H1 (cell line): ENCODE results near the gene GIMD1. TPM values are rescaled to one million over a fixed set of nuclear protein-coding genes. Genes with fewer than 3 reads are reported as not detected.

Experiments
- CTCF ChIA-PET: fragments of 300-600 bp; sonication (Branson Sonifier 250); formaldehyde crosslinking; loops from one replicate; lab custom pipeline; 2021; ENCODE audit not compliant: partially characterized antibody; lab: Charles Lee
- POLR2A ChIA-PET: fragments of 300-600 bp; sonication (Branson Sonifier 250); formaldehyde crosslinking; loops from one replicate; lab custom pipeline; 2021; ENCODE audit warnings: inconsistent platforms; ENCODE audit not compliant: partially characterized antibody; lab: Charles Lee
- DNase-seq, 2 experiments: peaks; one replicate each; pipeline versions ENCODE4 v3.0.0 to v3.0.0-alpha.2; 2010 to 2022; ENCODE audit warnings: low spot score in 2 of 2, low read depth in 1 of 2, mixed read lengths in 1 of 2
- FAIRE-seq: peaks from 2 replicates; lab custom pipeline; 2011; peaks lifted over from hg19 to GRCh38; lab: Jason Lieb, UNC
- H2AFZ ChIP-seq: 2 replicates; pipeline ENCODE4 v1.8.1; 2012; ENCODE audit warnings: low read length, inconsistent platforms
- H2AK5ac ChIP-seq: 2 replicates; pipeline ENCODE4 v1.6.1; 2013; ENCODE audit warnings: low read depth, low read length
- H2BK120ac ChIP-seq: replicated peaks from 2 replicates; pipeline ENCODE3; 2013; ENCODE audit warnings: low read depth, low read length, inconsistent platforms
- H2BK12ac ChIP-seq: 2 replicates; pipeline ENCODE4 v1.6.1; 2013; ENCODE audit warnings: low read depth, low read length
- H2BK15ac ChIP-seq: 2 replicates; pipeline ENCODE4 v1.6.1; 2013; ENCODE audit warnings: low read length
- H2BK20ac ChIP-seq: 2 replicates; pipeline ENCODE4 v1.6.1; 2013; ENCODE audit warnings: low read length
- H2BK5ac ChIP-seq: 2 replicates; pipeline ENCODE4 v1.6.1; 2013; ENCODE audit warnings: low read depth, low read length
- H3K14ac ChIP-seq: 2 replicates; pipeline ENCODE4 v1.6.1; 2013; ENCODE audit warnings: inconsistent platforms; ENCODE audit not compliant: insufficient read length
- H3K18ac ChIP-seq: 2 replicates; pipeline ENCODE4 v1.6.1; 2013; ENCODE audit warnings: low read length; ENCODE audit errors: extremely low read depth
- H3K23ac ChIP-seq: 2 replicates; pipeline ENCODE4 v1.6.1; 2013; ENCODE audit warnings: inconsistent platforms; ENCODE audit not compliant: insufficient read length
- H3K23me2 ChIP-seq: 2 replicates; pipeline ENCODE4 v1.6.1; 2013; ENCODE audit warnings: low read depth, low read length
- H3K27ac ChIP-seq: 2 replicates; pipeline ENCODE4 v1.6.1; 2011; ENCODE audit warnings: low read depth, low read length, inconsistent platforms
- H3K27me3 ChIP-seq, 4 experiments: replicated peaks in 1 of 4; 1 replicate in 1 of 4; 2 replicates in 3 of 4; pipeline versions ENCODE4 v1.6.1 to v1.8.1; 2011 to 2013; ENCODE audit warnings: low read length in 3 of 4, mild to moderate bottlenecking in 3 of 4, inconsistent platforms in 2 of 4, mixed read lengths in 2 of 4, moderate library complexity in 1 of 4; ENCODE audit not compliant: control insufficient read depth in 3 of 4, insufficient read depth in 3 of 4; ENCODE audit errors: extremely low read depth in 1 of 4
- H3K36me3 ChIP-seq, 4 experiments: 2 replicates each; pipeline versions ENCODE4 v1.6.1 to v1.8.1; 2011 to 2013; ENCODE audit warnings: mild to moderate bottlenecking in 4 of 4, low read length in 3 of 4, moderate library complexity in 2 of 4, control low read depth in 1 of 4, inconsistent platforms in 1 of 4; ENCODE audit not compliant: insufficient read depth in 4 of 4, control insufficient read depth in 2 of 4
- H3K4ac ChIP-seq: replicated peaks from 2 replicates; pipeline ENCODE3; 2013; ENCODE audit warnings: low read length, low read depth, mixed read lengths, inconsistent platforms; ENCODE audit not compliant: insufficient read length
- H3K4me1 ChIP-seq, 4 experiments: replicated peaks in 1 of 4; 1 replicate in 1 of 4; 2 replicates in 3 of 4; pipeline versions ENCODE4 v1.6.1 to v1.8.1; 2011 to 2013; ENCODE audit warnings: low read length in 3 of 4, inconsistent platforms in 2 of 4, mixed read lengths in 1 of 4; ENCODE audit not compliant: insufficient read depth in 4 of 4, control insufficient read depth in 3 of 4
- H3K4me2 ChIP-seq, 2 experiments: 2 replicates each; pipeline versions ENCODE4 v1.6.1 to v1.8.1; 2011 to 2013; ENCODE audit warnings: low read depth in 2 of 2, low read length in 2 of 2, control low read depth in 1 of 2, inconsistent platforms in 1 of 2, mild to moderate bottlenecking in 1 of 2; ENCODE audit not compliant: insufficient read depth in 1 of 2
- H3K4me3 ChIP-seq, 4 experiments: fragments of 200-600, 300-600 bp in 1 of 4; sonication (generic), shearing (Covaris generic), sonication (Bioruptor Twin) in 1 of 4; 2 replicates each; pipeline versions ENCODE4 v1.5.1 to v1.8.1; 2011 to 2016; ENCODE audit warnings: low read length in 4 of 4, low read depth in 3 of 4, control low read depth in 2 of 4, inconsistent platforms in 2 of 4, mild to moderate bottlenecking in 2 of 4, mixed read lengths in 1 of 4, moderate library complexity in 1 of 4; ENCODE audit not compliant: insufficient read depth in 2 of 4; ENCODE audit errors: extremely low read depth in 1 of 4
- H3K56ac ChIP-seq: replicated peaks from 2 replicates; pipeline ENCODE3; 2013; ENCODE audit warnings: low read depth, mild to moderate bottlenecking, mixed read lengths, low read length, inconsistent platforms; ENCODE audit not compliant: insufficient read length
- H3K79me1 ChIP-seq: 2 replicates; pipeline ENCODE4 v1.6.1; 2013; ENCODE audit warnings: low read depth, low read length, control low read depth
- H3K79me2 ChIP-seq, 2 experiments: 2 replicates each; pipeline versions ENCODE4 v1.6.1 to v1.8.1; 2012 to 2013; ENCODE audit warnings: low read length in 2 of 2, mild to moderate bottlenecking in 2 of 2, inconsistent platforms in 1 of 2; ENCODE audit not compliant: insufficient read depth in 2 of 2, control insufficient read depth in 1 of 2
- H3K9ac ChIP-seq, 4 experiments: replicated peaks in 1 of 4; 1 replicate in 1 of 4; 2 replicates in 3 of 4; pipeline versions ENCODE4 v1.6.1 to v1.8.1; 2011 to 2013; ENCODE audit warnings: low read depth in 3 of 4, low read length in 3 of 4, control low read depth in 2 of 4, mild to moderate bottlenecking in 2 of 4, moderate library complexity in 2 of 4, inconsistent platforms in 1 of 4; ENCODE audit errors: extremely low read depth in 1 of 4
- H3K9me3 ChIP-seq, 2 experiments: 2 replicates each; pipeline versions ENCODE4 v1.6.1 to v1.8.1; 2012 to 2013; ENCODE audit warnings: mild to moderate bottlenecking in 2 of 2, moderate library complexity in 2 of 2, control low read depth in 1 of 2, inconsistent platforms in 1 of 2, low read depth in 1 of 2, low read length in 1 of 2, mixed read lengths in 1 of 2; ENCODE audit not compliant: insufficient read depth in 2 of 2
- H4K20me1 ChIP-seq, 2 experiments: replicated peaks in 1 of 2; 2 replicates each; pipeline versions ENCODE3 to v1.8.1; 2011 to 2013; ENCODE audit warnings: inconsistent platforms in 2 of 2, low read length in 2 of 2, mild to moderate bottlenecking in 1 of 2; ENCODE audit not compliant: insufficient read depth in 2 of 2, control insufficient read depth in 1 of 2
- H4K5ac ChIP-seq: 2 replicates; pipeline ENCODE4 v1.6.1; 2013; ENCODE audit warnings: low read length, low read depth, mixed read lengths, inconsistent platforms; ENCODE audit not compliant: insufficient read length
- H4K8ac ChIP-seq: 2 replicates; pipeline ENCODE4 v1.8.0; 2013; ENCODE audit warnings: mild to moderate bottlenecking, moderate library complexity, low read length, inconsistent platforms; ENCODE audit not compliant: insufficient read depth; ENCODE audit errors: extremely low read depth
- H4K91ac ChIP-seq: replicated peaks from 2 replicates; pipeline ENCODE3; 2013; ENCODE audit warnings: low read length, mixed read lengths, inconsistent platforms; ENCODE audit not compliant: insufficient read length
- CBX8 ChIP-seq: fragments of 300-800, 300-1000 bp; sonication (generic); IDR thresholded peaks from 2 replicates; pipeline ENCODE4 v1.7.1; 2016; ENCODE audit warnings: low read depth, low read length, borderline replicate concordance
- EP300 ChIP-seq, 2 experiments: IDR thresholded peaks; 1 replicate in 1 of 2; 2 replicates in 1 of 2; pipeline ENCODE4 v1.6.1; 2011 to 2012; ENCODE audit warnings: low read depth in 2 of 2, low read length in 2 of 2, mild to moderate bottlenecking in 2 of 2, borderline replicate concordance in 1 of 2, inconsistent platforms in 1 of 2, moderate library complexity in 1 of 2
- JUND ChIP-seq: IDR thresholded peaks from 2 replicates; pipeline ENCODE4 v1.6.1; 2011; ENCODE audit warnings: mild to moderate bottlenecking, improper control_type of control experiment, low read length
- KDM4A ChIP-seq: IDR thresholded peaks from one replicate; pipeline ENCODE4 v1.7.1; 2012; ENCODE audit warnings: low read depth, mild to moderate bottlenecking, moderate library complexity, low read length, inconsistent platforms; ENCODE audit not compliant: severe bottlenecking
- MAX ChIP-seq: IDR thresholded peaks from 2 replicates; pipeline ENCODE4 v1.6.1; 2012; ENCODE audit warnings: inconsistent platforms
- PHF8 ChIP-seq: fragments of 200-600 bp; sonication (generic); conservative IDR thresholded peaks from 2 replicates; pipeline ENCODE4 v1.7.1; 2012; ENCODE audit warnings: low read depth, mild to moderate bottlenecking, inconsistent platforms, low read length, moderate library complexity
- TAF7 ChIP-seq: optimal IDR thresholded peaks from 2 replicates; pipeline ENCODE3; 2011; ENCODE audit warnings: low read depth, mild to moderate bottlenecking, inconsistent platforms, low read length, moderate library complexity, borderline replicate concordance
- TCF12 ChIP-seq: IDR thresholded peaks from 2 replicates; pipeline ENCODE4 v1.6.1; 2011; ENCODE audit warnings: low read depth, mild to moderate bottlenecking, low read length
- USF2 ChIP-seq: IDR thresholded peaks from 2 replicates; pipeline ENCODE4 v1.6.1; 2011; ENCODE audit warnings: low read length, improper control_type of control experiment
- ZNF274 ChIP-seq: IDR thresholded peaks from 2 replicates; pipeline ENCODE4 v1.7.0; 2012; ENCODE audit warnings: low read length, borderline replicate concordance; ENCODE audit errors: extremely low read depth
- WGBS, 2 experiments: shearing (Covaris generic) in 1 of 2; methylation state at CpG; one replicate each; pipeline versions ENCODE4 v1.1.6 to v1.1.7; 2013 to 2015; ENCODE audit warnings: low lambda C conversion rate in 2 of 2, mixed read lengths in 2 of 2, inconsistent platforms in 1 of 2, low coverage in 1 of 2, missing lambda C conversion rate in 1 of 2; ENCODE audit not compliant: insufficient replicate concordance in 2 of 2, insufficient coverage in 1 of 2, insufficient read length in 1 of 2; ENCODE audit errors: extremely low coverage in 1 of 2, missing lambda C conversion rate in 1 of 2; 5-methylcytosine and 5-hydroxymethylcytosine counted together
- polyA plus RNA-seq, 7 experiments: library from polyadenylated mRNA; depleted of rRNA in 3 of 7; stranded (reverse) in 5 of 7; unstranded in 2 of 7; fragments of >200 nt in 5 of 7; fragments of 200-250 nt in 2 of 7; gene quantifications; 1 replicate in 5 of 7; 2 replicates in 1 of 7; 4 replicates in 1 of 7; pipeline versions ENCODE4 v1.2.1 to v1.2.3, GENCODE V29; 2011 to 2013; ENCODE audit warnings: missing spikeins in 2 of 7, mixed read lengths in 2 of 7
- total RNA-seq: library from RNA; stranded (reverse); fragmentation: NEBNext Ultra II Directional; extraction: Animal tissue kit (Norgen Biotek cat#: 25700); gene quantifications from 2 replicates; pipeline ENCODE4 v1.2.1, GENCODE V29; 2021

The GIMD1 gene
- total and polyA plus RNA-seq, 2 of the 8 experiments (the other 6 are each of a cell fraction or from before 2014, with no cell fraction given), result not detected

GRCh38 chr4:106316773-106317409 lies 51.7 kb downstream of the GIMD1 start:
- H2BK20ac ChIP-seq, result no peak overlapping the region
- no peak overlapping the region for H2BK120ac ChIP-seq
- no peak overlapping the region for H2AK5ac ChIP-seq
- WGBS, 2 experiments, result 14% methylated on average over 13 of the region's 13 CpGs; no CpG with 5 or more reads in 1 of the 2 experiments
- H2BK12ac ChIP-seq, result peak overlapping the region; percentile 11
- H4K91ac ChIP-seq, result peak overlapping the region; percentile 4
- peak overlapping the region; percentile 88 to 100 (median 98) for H3K4me3 ChIP-seq
- peak overlapping the region; percentile 99 for H3K27ac ChIP-seq
- no peak for FAIRE-seq
- ChIA-PET CTCF (interaction anchor here (1.3 kb wide), 1 partner anchor 36 kb away, joined by 3 read pairs; no protein-coding TSS in a partner anchor), POLR2A (interaction anchor here (1.6 kb wide), 1 partner anchor 15 kb away, joined by 13 read pairs; no protein-coding TSS in a partner anchor)
- H3K18ac ChIP-seq, result peak overlapping the region; percentile 86; the same call in 1 of the 2 replicates
- no peak overlapping the region for H3K14ac ChIP-seq
- H2BK5ac ChIP-seq, result peak overlapping the region; percentile 97; the same call in 1 of the 2 replicates
- peaks cover 0 to 10% of the 10 kb centered on the region in 2 experiments; a peak in 1 of 4 replicates for H3K9me3 ChIP-seq
- H4K8ac ChIP-seq, result peak overlapping the region; percentile 83; the same call in 1 of the 2 replicates
- peaks cover 0 to 11% (median 2%) of the 10 kb centered on the region in 4 experiments; a peak in 2 of 8 replicates for H3K36me3 ChIP-seq
- H2AFZ ChIP-seq, result peak overlapping the region; percentile 99
- no peaks in the 10 kb centered on the region for H4K20me1 ChIP-seq
- H3K4ac ChIP-seq, result no peak overlapping the region
- H3K4me2 ChIP-seq, result peak overlapping the region; percentile 85 to 98
- no peak for DNase-seq
- peaks cover 10% of the 10 kb centered on the region; the same call in 1 of the 2 replicates for H3K23me2 ChIP-seq
- peak overlapping the region; percentile 32 for H3K56ac ChIP-seq
- peak overlapping the region; percentile 70 to 99 (median 98) for H3K9ac ChIP-seq
- H3K4me1 ChIP-seq, result no peaks in the 10 kb centered on the region
- no peak overlapping the region for H2BK15ac ChIP-seq
- peaks cover 5 to 67% of the 10 kb centered on the region in 2 experiments; a peak in 3 of 4 replicates for H3K79me2 ChIP-seq
- H3K27me3 ChIP-seq, result no peaks in the 10 kb centered on the region
- H3K79me1 ChIP-seq, result peaks cover 2% of the 10 kb centered on the region; the same call in 1 of the 2 replicates
- no peak overlapping the region for H4K5ac ChIP-seq
- H3K23ac ChIP-seq, result no peak overlapping the region
- TF ChIP-seq KDM4A (no peak), MAX (no peak), EP300 (IDR thresholded peaks at IDR 0.05; ENCODE audit: borderline replicate concordance in 1 of 2, low read depth in 2 of 2, low read length in 2 of 2) (no peak), TAF7 (no peak), JUND (no peak), CBX8 (no peak), ZNF274 (no peak), USF2 (no peak), TCF12 (no peak), PHF8 (no peak)
